ENCODE measurements around the gene PLIN1.

The PLIN1 gene

DNA sequence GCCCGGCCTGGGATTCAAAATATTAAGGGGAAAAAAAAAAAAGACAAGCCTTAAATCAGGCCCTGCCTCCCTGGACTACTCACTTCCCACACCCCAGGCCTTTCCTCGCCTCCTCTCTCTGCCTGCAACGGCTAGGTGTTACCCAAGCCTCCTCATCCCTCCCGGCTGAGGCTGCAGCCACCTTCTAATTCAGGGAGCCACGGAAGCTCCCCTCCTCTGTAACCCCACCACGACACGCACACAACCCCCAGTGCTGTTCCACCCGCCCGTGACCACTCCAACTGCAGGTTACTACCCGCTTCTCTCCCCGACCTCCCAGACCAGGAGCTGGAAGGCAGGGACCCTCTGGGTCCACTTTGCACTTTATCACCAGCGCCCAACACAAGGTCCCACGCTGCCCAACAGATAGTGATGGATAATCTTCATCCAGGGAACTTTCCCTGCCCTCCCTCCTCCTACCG lies 24.8 kb downstream of the PLIN1 start:
- H3K27me3 ChIP-seq (ENCODE audit: insufficient read depth, low read length, poor library complexity), result peaks cover 24% of the 10 kb centered on the region
- ATAC-seq (ENCODE audit: insufficient read depth, low read depth) (no peak), DNase-seq (no peak)
- H2AFZ ChIP-seq (ENCODE audit: low read depth, low read length), result peak overlapping the region; percentile 79; the same call in 1 of the 2 replicates
- H3K4me1 ChIP-seq (ENCODE audit: insufficient read depth, low read length), result peaks cover 13% of the 10 kb centered on the region
- H4K20me1 ChIP-seq (ENCODE audit: insufficient read depth, low read length), result no peaks in the 10 kb centered on the region
- H3K79me2 ChIP-seq (ENCODE audit: insufficient read depth, low read length), result 0 out of 2 replicates have a peak, but pooled peaks cover 4% of the 10 kb centered on the region
- H3K4me2 ChIP-seq (ENCODE audit: insufficient read depth, low read length), result peak overlapping the region; percentile 89
- TF ChIP-seq, protein P1, sequence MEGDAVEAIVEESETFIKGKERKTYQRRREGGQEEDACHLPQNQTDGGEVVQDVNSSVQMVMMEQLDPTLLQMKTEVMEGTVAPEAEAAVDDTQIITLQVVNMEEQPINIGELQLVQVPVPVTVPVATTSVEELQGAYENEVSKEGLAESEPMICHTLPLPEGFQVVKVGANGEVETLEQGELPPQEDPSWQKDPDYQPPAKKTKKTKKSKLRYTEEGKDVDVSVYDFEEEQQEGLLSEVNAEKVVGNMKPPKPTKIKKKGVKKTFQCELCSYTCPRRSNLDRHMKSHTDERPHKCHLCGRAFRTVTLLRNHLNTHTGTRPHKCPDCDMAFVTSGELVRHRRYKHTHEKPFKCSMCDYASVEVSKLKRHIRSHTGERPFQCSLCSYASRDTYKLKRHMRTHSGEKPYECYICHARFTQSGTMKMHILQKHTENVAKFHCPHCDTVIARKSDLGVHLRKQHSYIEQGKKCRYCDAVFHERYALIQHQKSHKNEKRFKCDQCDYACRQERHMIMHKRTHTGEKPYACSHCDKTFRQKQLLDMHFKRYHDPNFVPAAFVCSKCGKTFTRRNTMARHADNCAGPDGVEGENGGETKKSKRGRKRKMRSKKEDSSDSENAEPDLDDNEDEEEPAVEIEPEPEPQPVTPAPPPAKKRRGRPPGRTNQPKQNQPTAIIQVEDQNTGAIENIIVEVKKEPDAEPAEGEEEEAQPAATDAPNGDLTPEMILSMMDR (IDR thresholded peaks at IDR 0.05; ENCODE audit: borderline replicate concordance, extremely low read depth, low read length, poor library complexity, severe bottlenecking), result no peak
- TF ChIP-seq EZH2 (IDR thresholded peaks at IDR 0.05; ENCODE audit: borderline replicate concordance, low read depth, low read length, severe bottlenecking), result no peak
- H3K4me3 ChIP-seq (ENCODE audit: low read depth in 1 of 2, low read length in 2 of 2), result peak overlapping the region; percentile 31 to 76; a peak in 3 of 4 replicates
- no peaks in the 10 kb centered on the region for H3K9me3 ChIP-seq (ENCODE audit: insufficient read depth, low read length, severe bottlenecking)
- no peak overlapping the region; the same call in 1 of the 2 replicates for H3K27ac ChIP-seq (ENCODE audit: low read length)
- H3K36me3 ChIP-seq (ENCODE audit: insufficient read depth, low read length), result no peaks in the 10 kb centered on the region
- peak overlapping the region; percentile 66 for H3K9ac ChIP-seq (ENCODE audit: low read depth, low read length)

DNA sequence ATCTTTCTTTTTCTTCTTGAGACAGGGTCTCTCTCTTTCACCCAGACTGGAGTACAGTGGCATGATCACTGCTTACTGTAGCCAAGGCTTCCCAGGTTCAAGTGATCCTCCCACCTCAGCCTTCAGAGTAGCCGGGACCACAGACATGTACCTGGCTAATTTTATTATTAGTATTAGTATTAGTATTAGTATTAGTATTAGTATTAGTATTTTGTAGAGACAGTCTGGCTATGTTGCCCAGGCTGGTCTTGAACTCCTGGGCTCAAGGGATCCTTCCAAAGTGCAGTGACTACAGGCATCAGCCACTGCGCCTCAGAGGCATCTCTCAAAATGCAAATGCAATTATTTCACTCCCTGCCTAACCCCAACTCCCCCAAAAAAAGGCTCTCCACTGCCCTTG lies 25.6 kb downstream of the PLIN1 start:
- TF ChIP-seq, protein P1 (IDR thresholded peaks at IDR 0.05; ENCODE audit: borderline replicate concordance, extremely low read depth, low read length, poor library complexity, severe bottlenecking), result no peak
- no peak for TF ChIP-seq EZH2 (IDR thresholded peaks at IDR 0.05; ENCODE audit: borderline replicate concordance, low read depth, low read length, severe bottlenecking)
- no peak overlapping the region for H3K4me3 ChIP-seq (ENCODE audit: low read depth in 1 of 2, low read length in 2 of 2)
- H4K20me1 ChIP-seq (ENCODE audit: insufficient read depth, low read length), result no peaks in the 10 kb centered on the region
- H3K27me3 ChIP-seq (ENCODE audit: insufficient read depth, low read length, poor library complexity), result peaks cover 24% of the 10 kb centered on the region
- DNase-seq, result no peak
- 0 out of 2 replicates have a peak, but pooled peaks cover 4% of the 10 kb centered on the region for H3K79me2 ChIP-seq (ENCODE audit: insufficient read depth, low read length)
- H3K36me3 ChIP-seq (ENCODE audit: insufficient read depth, low read length), result no peaks in the 10 kb centered on the region
- H3K9me3 ChIP-seq (ENCODE audit: insufficient read depth, low read length, severe bottlenecking), result no peaks in the 10 kb centered on the region
- H3K9ac ChIP-seq (ENCODE audit: low read depth, low read length), result no peak overlapping the region
- no peak for ATAC-seq (ENCODE audit: insufficient read depth, low read depth)
- H3K27ac ChIP-seq (ENCODE audit: low read length), result no peak overlapping the region
- no peak overlapping the region for H2AFZ ChIP-seq (ENCODE audit: low read depth, low read length)
- H3K4me2 ChIP-seq (ENCODE audit: insufficient read depth, low read length), result no peak overlapping the region; the same call in 1 of the 2 replicates
- H3K4me1 ChIP-seq (ENCODE audit: insufficient read depth, low read length), result peaks cover 13% of the 10 kb centered on the region

DNA sequence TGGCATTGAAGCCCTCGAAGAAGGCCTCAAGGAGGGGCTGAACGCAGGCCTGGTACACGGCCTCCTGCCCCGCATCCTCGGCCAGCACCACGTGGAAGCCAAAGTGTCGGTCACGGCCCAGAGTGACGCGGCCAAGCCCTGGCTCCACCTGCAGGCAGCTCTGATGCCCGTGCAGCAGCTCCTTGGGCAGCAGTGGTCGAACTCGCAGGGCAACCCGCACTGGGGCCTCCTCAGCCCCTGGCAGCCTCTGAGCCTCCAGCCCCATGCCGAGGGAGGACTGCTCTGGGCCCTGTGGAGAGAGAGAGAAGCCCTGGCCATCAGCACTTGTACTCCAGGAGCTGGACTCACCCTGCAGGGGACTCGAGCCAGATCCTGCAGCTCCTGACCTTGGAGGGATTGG lies 26.5 kb downstream of the PLIN1 start:
- Histone ChIP-seq H3K9ac (ENCODE audit: low read depth, low read length) (no peak overlapping the region), H3K4me2 (ENCODE audit: insufficient read depth, low read length) (no peak overlapping the region), H3K9me3 (ENCODE audit: insufficient read depth, low read length, severe bottlenecking) (no peaks in the 10 kb centered on the region), H3K27me3 (ENCODE audit: insufficient read depth, low read length, poor library complexity) (peaks cover 24% of the 10 kb centered on the region), H3K36me3 (ENCODE audit: insufficient read depth, low read length) (no peaks in the 10 kb centered on the region), H3K27ac (ENCODE audit: low read length) (no peak overlapping the region), H2AFZ (ENCODE audit: low read depth, low read length) (no peak overlapping the region), H3K79me2 (ENCODE audit: insufficient read depth, low read length) (0 out of 2 replicates have a peak, but pooled peaks cover 4% of the 10 kb centered on the region), H3K4me1 (ENCODE audit: insufficient read depth, low read length) (peaks cover 13% of the 10 kb centered on the region), H4K20me1 (ENCODE audit: insufficient read depth, low read length) (no peaks in the 10 kb centered on the region), H3K4me3 (ENCODE audit: low read depth in 1 of 2, low read length in 2 of 2) (no peak overlapping the region)
- no peak for TF ChIP-seq EZH2 (IDR thresholded peaks at IDR 0.05; ENCODE audit: borderline replicate concordance, low read depth, low read length, severe bottlenecking)
- TF ChIP-seq, protein P1 (IDR thresholded peaks at IDR 0.05; ENCODE audit: borderline replicate concordance, extremely low read depth, low read length, poor library complexity, severe bottlenecking), result no peak
- ATAC-seq (ENCODE audit: insufficient read depth, low read depth), result no peak
- DNase-seq, result no peak

Data from DND-41 (cell line).